ENCODE measurements around the gene FRAS1.

FRAS1 gene

GRCh38 chr4:78556665-78557064, 499.5 kb downstream of the FRAS1 start:
- FAIRE-seq, result no peak

- FAIRE-seq, result no peak
Measured at GRCh38 chr4:78557841-78558240, 500.7 kb downstream of the FRAS1 start.

DNA sequence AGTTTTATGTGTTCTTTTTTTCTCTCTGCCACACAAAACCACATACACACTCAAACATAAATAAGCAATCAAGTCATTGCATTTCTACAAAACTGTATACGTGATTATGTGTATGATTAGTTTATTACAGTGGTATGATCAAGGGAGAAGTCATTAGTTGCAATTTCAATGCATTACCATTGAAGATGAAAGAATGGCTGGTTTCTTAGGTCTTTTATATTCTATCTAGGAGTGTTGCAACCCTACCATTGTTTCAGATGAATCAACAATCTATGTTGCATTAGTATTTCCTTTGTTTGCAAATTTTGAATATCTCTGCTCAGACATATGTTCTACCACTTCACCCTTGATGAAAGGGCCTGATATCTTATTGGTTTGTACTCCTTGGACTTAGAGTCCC, 501.3 kb downstream of the FRAS1 start:
- no peak for FAIRE-seq

DNA sequence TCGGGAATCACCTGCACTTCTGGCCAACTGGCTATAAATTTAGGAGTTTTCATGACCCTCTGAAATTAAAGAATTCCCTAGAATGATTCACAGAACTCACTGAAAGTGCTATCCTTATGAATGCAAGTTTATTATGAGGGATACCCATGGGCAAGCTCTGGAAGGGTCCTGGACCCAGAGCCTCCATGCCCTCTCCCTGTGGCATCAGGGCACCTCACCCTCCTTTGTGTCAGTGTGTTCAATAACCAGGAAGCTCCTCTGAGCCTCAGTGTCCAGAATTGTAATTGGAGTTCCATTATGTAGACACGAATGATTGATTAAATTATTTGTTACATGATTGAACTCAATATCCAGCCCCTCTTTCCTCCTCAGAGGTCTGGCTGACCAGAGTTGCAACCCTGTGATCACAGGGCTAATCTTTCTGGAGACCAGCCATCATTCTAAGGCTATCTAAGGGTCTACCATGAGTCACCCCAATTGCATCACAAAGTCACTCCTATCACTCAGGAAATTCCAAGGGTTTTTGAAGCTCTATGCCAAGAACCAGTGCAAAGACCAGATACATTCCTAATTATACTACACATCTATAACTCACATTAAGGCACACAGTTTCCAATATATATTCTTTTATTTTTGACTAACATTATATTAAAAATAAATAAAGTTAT, 503.3 kb downstream of the FRAS1 start:
- no peak for FAIRE-seq

- no peak for FAIRE-seq
Measured at GRCh38 chr4:78561677-78562076, 504.6 kb downstream of the FRAS1 start.

DNA sequence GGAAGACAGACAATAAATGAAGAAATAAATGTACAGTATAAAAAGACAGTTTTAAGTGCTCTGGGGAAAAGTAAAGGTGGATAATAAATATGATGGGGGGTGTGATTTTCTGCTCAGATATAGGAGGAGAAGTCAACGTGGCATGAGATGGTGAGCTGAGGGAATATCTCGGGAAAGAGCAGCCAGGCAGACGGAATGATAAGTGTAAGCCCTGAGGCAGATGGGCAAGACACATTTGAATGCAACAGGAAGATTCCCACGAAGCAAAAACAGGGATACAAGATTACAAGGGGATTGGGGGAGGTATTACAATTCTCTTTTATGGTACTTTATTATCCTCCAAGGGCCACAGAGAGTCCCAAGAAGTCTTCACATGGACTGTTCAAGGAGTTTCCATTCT, 505.6 kb downstream of the FRAS1 start:
- no peak for FAIRE-seq

DNA sequence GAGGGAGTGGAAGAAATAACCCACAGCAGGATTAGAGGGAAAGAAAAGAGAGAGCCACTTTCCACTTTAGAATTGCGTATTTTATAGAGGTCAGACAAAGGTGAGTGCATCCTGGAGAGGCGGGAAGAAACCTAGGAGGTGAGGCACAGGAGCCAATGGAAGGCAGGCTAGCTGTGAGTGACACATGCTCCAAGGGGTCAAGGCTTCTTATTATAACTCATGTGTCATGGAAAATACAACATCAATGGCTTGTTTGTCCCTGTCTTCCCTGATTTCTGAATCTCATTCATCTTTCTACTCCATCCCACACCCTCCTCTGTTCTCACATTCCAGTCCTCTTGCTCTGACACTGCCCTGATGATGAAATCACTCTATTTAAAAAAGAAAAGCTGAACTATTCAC, 508.8 kb downstream of the FRAS1 start:
- no peak for FAIRE-seq

GRCh38 chr4:78566834-78567499, 509.8 kb downstream of the FRAS1 start:
- FAIRE-seq, result no peak

GRCh38 chr4:78567500-78568060, 510.5 kb downstream of the FRAS1 start:
- FAIRE-seq, result no peak

GRCh38 chr4:78568640-78569305, 511.6 kb downstream of the FRAS1 start:
- FAIRE-seq, result no peak

- FAIRE-seq, result no peak
Measured at GRCh38 chr4:78569306-78569821, 512.2 kb downstream of the FRAS1 start.

DNA sequence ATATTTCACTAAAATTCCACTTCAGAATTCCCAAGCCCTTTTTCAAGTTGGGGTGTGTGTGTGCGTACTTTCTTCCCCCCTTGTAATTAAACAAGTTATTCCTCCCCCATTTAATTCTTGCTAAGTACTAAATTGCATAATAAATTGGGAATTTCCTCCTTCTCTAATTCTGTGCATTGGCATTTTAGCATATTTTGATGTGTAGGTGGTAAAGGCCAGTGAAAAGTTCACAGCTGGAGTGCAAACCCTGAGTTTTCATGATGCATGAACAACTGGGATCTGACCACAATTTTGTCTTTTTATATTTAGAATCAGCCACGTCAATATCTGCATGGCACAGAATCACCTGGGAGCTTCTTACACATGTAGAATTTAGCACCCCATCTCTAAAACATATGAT, 513.0 kb downstream of the FRAS1 start:
- FAIRE-seq, result no peak

GRCh38 chr4:78571804-78572203, 514.7 kb downstream of the FRAS1 start:
- no peak for FAIRE-seq

GRCh38 chr4:78578674-78579425, 521.7 kb downstream of the FRAS1 start:
- FAIRE-seq, result no peak

GRCh38 chr4:78581618-78582017, 524.5 kb downstream of the FRAS1 start:
- no peak for FAIRE-seq

DNA sequence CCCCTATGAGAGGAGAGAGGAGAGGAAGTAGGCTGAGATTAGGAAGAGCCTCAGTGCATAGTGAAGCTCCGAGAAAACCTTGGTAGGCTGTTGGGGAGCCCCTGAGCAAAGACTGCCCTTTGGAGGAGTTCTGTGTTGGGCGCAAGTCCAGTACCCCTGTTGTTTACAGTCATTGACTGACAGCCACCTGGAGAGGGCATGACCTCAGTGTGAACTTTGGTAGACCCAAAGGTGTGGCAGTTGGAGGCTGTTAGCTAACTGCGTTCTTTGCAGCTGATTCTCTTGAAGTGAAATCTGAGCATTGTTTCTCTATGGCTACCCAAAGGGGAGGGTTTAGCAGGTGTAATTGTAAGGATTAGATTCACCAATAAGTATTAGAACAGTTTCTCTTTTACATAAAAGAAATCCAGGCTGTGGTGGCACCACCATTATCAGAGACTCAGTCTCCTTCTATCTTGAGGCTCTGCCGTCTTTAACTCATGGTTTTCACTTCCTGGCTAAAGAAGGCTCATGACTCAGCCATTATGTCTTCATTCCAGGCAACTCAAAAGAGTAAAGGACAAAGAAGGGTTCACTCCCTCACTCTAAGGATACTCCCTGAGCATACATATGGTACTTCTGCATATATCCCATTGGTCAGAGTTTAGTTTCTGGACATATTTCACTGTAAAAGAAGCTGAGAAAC, 527.9 kb downstream of the FRAS1 start:
- no peak for FAIRE-seq

GRCh38 chr4:78585633-78586032, 528.5 kb downstream of the FRAS1 start:
- no peak for FAIRE-seq

- FAIRE-seq, result no peak
Measured at GRCh38 chr4:78588894-78589545, 531.9 kb downstream of the FRAS1 start.

GRCh38 chr4:78591404-78591803, 534.3 kb downstream of the FRAS1 start:
- no peak for FAIRE-seq

DNA sequence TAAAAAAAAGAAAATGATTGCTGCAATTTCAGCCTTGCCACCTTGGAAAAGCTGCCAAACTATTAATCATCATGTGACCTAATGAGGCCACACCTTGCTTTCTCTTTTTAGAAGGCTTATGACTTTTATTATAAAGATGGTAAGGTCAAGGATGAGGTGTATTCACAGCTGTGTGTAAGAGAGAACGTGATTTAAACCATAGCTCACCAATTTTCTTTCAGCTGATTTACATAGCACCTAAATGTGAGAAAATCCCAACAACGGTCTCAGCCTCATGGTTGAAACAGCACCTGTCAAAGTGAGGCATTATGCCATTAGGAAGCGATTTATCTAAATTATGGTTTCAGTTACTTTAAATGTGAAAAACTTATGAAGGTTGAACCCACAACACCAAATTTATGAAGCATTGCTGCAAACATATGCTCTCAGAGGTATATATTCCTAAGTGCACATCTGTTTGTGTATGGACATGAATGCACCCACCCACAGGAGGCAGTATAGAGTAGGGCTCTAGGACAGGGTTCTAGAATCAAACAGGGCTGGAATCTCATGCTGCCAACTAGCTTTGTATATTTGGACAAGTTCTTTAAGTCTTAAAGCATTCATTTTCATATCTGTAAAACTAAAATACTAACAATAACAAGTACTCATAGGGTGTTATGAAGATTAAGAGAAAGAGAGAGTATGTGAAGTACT, 535.1 kb downstream of the FRAS1 start:
- FAIRE-seq, result no peak

Data from A204.1 (cell line).